ENCODE measurements around the gene PAK1.
"Not testable (repeated sequence)": the region's sequence is repeated elsewhere in the genome, so short reads cannot be mapped to it uniquely, and the experiment has no call there.

The PAK1 gene

GRCh38 chr11:77303328-77303727 lies 170.6 kb downstream of the PAK1 start:
- DNase-seq (ENCODE audit: extremely low read depth, low read depth) = no peak
- H3K4me3 ChIP-seq (replicated peaks; ENCODE audit: low read depth, low read length) = no peak overlapping the region
- no peak for TF ChIP-seq CTCF (IDR thresholded peaks at IDR 0.05; ENCODE audit: low read depth, low read length, missing control alignments)

- no peak overlapping the region for H3K4me3 ChIP-seq (replicated peaks; ENCODE audit: low read depth, low read length)
- no peak for DNase-seq (ENCODE audit: extremely low read depth, low read depth)
- no peak for TF ChIP-seq CTCF (IDR thresholded peaks at IDR 0.05; ENCODE audit: low read depth, low read length, missing control alignments)
Measured at GRCh38 chr11:77302752-77303151, 171.1 kb downstream of the PAK1 start.

- DNase-seq (ENCODE audit: extremely low read depth, low read depth) = no peak
- no peak within 1 kb of the TSS for H3K4me3 ChIP-seq (replicated peaks; ENCODE audit: low read depth, low read length)
- TF ChIP-seq CTCF (IDR thresholded peaks at IDR 0.05; ENCODE audit: low read depth, low read length, missing control alignments) = no peak
Measured at GRCh38 chr11:77301510-77301909, 172.4 kb downstream of the PAK1 start, which contains the start of gene GDPD4. GDPD4 (minus strand) TSS chr11:77301686; CDS start chr11:77285137, 16,549 bp downstream.

- no peak for DNase-seq (ENCODE audit: extremely low read depth, low read depth)
- no peak for TF ChIP-seq CTCF (IDR thresholded peaks at IDR 0.05; ENCODE audit: low read depth, low read length, missing control alignments)
- no peak overlapping the region for H3K4me3 ChIP-seq (replicated peaks; ENCODE audit: low read depth, low read length)
Measured at GRCh38 chr11:77300695-77301094, 173.2 kb downstream of the PAK1 start.

GRCh38 chr11:77300028-77300427 lies 173.9 kb downstream of the PAK1 start:
- DNase-seq (ENCODE audit: extremely low read depth, low read depth); H3K4me3 ChIP-seq (replicated peaks; ENCODE audit: low read depth, low read length): not testable (repeated sequence)

GRCh38 chr11:77299528-77299993 lies 174.3 kb downstream of the PAK1 start:
- no peak overlapping the region for H3K4me3 ChIP-seq (replicated peaks; ENCODE audit: low read depth, low read length)
- no peak for TF ChIP-seq CTCF (IDR thresholded peaks at IDR 0.05; ENCODE audit: low read depth, low read length, missing control alignments)
- DNase-seq (ENCODE audit: extremely low read depth, low read depth) = no peak

GRCh38 chr11:77294040-77294439 lies 179.9 kb downstream of the PAK1 start:
- H3K4me3 ChIP-seq (replicated peaks; ENCODE audit: low read depth, low read length) = no peak overlapping the region
- DNase-seq (ENCODE audit: extremely low read depth, low read depth) = no peak
- no peak for TF ChIP-seq CTCF (IDR thresholded peaks at IDR 0.05; ENCODE audit: low read depth, low read length, missing control alignments)
